ENCODE results near the gene ATG7.

ATG7 gene

GRCh38 chr3:11367143-11367693, 95.0 kb downstream of the ATG7 start:
- FAIRE-seq = no peak

DNA sequence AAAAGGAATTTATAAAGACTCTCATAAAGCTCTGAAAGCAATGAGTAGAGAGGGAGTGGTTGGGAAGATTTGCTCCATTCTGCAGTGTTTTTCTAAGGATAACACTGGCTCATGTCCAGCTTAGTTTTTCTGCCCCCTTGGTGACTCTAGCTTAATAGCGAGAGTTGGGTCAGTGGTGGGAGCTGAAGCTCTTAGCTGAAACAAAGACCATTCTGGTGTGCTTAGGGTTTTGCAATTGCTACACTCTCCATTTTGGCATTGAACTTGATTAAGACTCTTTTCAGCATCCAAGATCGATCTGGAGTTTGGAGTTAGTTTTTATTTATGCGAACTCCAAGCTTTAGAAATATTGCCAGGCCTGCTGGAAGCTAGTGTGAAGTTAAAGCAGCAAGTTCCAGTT, 98.0 kb downstream of the ATG7 start:
- FAIRE-seq = no peak

- no peak for FAIRE-seq
Measured at GRCh38 chr3:11370966-11371365, 98.8 kb downstream of the ATG7 start.

GRCh38 chr3:11371747-11372146, 99.5 kb downstream of the ATG7 start:
- FAIRE-seq = no peak

GRCh38 chr3:11373235-11373634, 101.0 kb downstream of the ATG7 start:
- no peak for FAIRE-seq

GRCh38 chr3:11373654-11374053, 101.5 kb downstream of the ATG7 start:
- FAIRE-seq = no peak

DNA sequence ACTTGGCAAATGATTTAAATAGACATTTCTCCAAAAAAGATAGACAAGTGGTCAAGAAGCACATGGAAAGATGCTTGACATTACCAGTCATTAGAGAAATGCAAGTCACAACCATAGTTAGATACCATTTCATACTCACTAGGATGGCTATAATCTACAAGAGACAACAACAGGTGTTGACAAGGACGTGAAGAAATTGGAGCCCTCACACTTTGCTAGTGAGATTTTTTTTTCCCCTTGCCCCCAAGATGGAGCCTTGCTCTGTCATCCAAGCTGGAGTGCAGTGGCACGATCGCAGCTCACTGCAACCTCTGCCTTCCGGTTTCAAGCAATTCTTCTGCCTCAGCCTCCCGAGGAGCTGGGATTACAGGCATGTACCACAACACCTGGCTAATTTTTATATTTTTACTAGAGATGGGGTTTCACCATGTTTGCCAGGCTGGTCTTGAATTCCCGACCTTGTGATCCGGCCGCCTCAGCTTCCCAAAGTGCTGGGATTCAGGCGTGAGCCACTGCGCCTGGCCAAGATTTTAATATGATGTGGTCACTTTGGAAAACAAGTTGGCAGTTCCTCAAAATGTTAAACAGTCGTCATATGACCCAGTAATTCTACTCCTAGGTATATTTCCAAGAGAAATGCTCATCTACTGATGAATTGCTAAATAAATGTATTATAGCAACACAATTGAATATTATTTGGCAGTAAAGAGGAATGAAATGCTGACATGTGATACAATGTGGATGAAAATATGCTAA, 103.3 kb downstream of the ATG7 start:
- FAIRE-seq = no peak

GRCh38 chr3:11377719-11378118, 105.5 kb downstream of the ATG7 start:
- FAIRE-seq = no peak

- FAIRE-seq = peak; percentile 88
Measured at GRCh38 chr3:11379238-11379823, 107.1 kb downstream of the ATG7 start.

DNA sequence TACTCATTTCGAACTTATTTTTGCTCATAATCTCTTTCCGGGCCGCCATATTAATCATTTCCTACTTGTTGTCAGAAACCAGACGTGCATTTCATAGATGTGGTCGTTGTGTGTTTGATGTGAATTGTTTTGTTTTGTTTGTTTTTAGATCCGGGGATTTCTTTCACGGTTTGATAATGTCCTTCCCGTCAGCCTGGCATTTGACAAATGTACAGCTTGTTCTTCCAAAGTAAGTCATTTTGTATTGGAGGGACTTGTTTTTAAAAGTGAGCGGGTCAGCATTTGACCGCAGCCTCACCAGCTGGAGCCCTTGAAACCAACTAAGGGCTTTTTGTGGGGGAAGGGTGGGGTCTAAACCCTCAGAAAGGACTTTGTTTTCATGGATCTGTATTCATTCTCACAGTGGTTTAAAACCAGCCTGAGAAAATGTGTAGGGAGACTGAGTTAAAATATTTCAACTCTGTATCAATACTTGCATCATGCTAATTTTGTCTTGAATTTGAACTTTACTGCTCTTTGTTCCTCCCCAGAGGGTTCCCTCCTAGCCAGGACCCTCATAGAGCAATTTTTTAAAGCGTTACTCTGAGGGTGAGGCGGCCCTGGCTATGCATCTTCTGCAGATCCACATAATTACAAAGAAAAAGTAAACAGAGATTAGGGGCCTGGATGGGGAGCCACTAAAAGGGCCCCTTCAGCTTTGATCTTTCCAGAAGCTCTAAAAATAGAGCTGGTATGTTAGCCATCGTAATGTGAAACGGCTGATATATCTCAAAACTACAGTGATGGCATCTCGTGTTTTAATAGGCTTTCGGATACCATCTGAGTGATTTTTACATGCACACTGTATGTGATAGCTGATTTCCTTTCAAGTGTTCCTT, 107.9 kb downstream of the ATG7 start:
- FAIRE-seq = no peak

- FAIRE-seq = no peak
Measured at GRCh38 chr3:11381141-11381540, 108.9 kb downstream of the ATG7 start.

GRCh38 chr3:11381563-11381962, 109.4 kb downstream of the ATG7 start:
- no peak for FAIRE-seq

- FAIRE-seq = no peak
Measured at GRCh38 chr3:11382146-11382745, 110.0 kb downstream of the ATG7 start.

- FAIRE-seq = no peak
Measured at GRCh38 chr3:11384074-11384473, 111.9 kb downstream of the ATG7 start.

DNA sequence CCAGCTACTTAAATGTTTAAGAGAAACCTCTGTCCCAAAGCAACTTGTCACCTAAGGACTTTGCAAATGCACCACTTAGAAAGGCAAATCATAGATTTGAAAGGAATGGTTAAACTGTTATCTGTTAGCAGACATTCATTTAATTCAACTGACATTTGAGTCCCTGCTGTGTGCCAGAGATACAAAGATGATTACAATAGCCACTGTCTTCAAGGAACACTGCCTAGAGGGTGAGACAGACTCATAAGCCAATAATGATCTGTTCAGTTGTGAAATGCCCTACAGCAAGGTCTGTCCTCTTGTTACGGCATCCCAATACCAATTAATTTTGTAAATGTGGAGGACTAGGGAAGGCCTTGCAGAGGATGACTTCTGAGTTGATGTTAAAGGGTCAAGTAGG, 113.1 kb downstream of the ATG7 start:
- FAIRE-seq = no peak

DNA sequence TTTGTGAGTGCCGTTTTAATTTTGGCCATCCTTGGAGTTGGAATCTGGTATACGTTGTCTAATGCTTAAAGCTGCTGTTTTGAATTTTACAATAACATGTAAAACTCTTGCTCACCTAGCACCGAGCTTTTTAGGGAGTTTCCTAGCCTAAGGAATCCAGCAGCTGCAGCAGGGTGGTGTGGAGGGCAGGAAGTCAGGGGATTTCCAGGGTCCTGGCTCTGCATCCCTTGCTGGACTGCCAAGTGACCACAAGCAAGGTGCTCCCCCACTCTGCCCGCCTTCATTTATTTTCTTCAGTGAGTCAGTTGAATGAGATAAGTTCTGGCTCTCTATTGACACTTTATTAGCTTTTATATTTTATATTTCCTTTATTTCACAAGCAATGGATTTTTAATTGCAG, 113.7 kb downstream of the ATG7 start:
- no peak for FAIRE-seq

DNA sequence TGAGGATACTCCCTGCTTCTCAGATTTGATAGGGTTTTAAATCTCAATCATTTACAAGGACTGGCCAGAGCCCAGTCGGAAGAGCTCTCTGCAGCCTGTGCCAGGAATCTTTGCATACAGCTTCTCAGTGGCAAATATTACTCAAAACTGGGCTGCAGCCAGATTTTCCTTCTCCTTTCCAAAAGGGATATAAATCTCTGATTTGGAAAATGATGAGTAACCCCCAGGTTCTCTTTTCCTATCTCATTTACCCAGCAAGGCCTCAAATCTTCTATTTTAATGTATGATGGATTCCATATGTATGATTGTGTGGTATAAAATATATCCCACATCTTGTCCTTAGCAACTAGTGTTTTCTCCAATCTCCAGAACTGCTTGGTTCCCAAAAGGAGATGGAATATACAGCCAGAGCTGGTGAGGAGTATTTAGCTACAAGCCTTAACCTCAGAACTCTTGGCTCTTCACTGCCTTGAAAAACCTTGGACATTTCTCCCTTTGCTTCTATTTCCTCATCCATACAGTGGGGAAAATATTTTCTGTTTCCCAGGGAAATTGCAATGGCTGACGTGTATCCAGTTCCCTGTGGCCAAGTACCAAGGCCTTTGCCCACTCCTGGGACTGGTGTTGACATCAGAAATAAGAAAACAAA, 114.4 kb downstream of the ATG7 start:
- no peak for FAIRE-seq

GRCh38 chr3:11389386-11390268, 117.4 kb downstream of the ATG7 start:
- FAIRE-seq = no peak

DNA sequence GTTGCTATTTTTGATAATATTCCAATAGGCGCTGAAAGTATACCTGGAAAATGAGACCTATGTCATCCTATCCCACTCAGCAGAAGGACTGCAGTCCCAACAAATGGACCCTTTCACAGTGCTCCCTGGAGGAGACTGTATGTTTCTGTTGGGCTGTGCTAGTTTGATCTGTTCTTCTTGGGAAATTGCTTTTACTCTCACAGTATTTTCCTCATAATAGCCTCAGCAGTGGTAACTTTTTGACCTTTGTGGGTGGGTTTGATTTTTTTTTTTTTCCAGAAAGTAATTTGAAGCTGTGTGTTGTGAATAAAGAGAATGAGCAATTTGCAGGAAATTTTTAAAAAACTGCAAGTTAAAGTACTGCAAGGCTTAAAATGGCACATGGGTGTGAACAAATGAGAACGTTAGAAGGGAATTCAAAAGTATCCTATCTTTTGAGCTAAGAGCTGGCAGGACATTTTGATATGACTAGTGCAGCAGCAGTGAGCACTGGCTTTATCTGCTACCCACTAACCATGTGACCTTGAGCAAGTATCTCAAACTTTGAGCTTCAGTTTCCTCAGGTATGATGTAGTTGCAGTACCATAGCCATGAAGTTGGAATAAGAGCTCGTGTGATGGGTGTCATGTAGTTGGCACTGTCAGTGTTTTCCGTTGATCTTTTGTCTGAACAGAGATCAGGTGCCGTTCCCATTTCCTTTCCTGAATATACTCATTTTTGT, 118.4 kb downstream of the ATG7 start:
- FAIRE-seq = no peak

- no peak for FAIRE-seq
Measured at GRCh38 chr3:11391174-11391879, 119.1 kb downstream of the ATG7 start.
